Loucy (cell line): ENCODE results near the gene ZFHX3.

ENCODE experiments used
- H2AFZ ChIP-seq: fragments of 200-600 bp; sonication (generic); 2 replicates; pipeline ENCODE4 v1.6.0; 2016; ENCODE audit warnings: antibody characterized with exemption, mild to moderate bottlenecking, low read length, moderate library complexity
- H3F3A ChIP-seq: fragments of 200-600 bp; 2 replicates; pipeline ENCODE4 v1.6.0; 2016; ENCODE audit warnings: antibody characterized with exemption, low read depth, mild to moderate bottlenecking
- H3K27me3 ChIP-seq: fragments of 200-600 bp; sonication (generic); 2 replicates; pipeline ENCODE4 v1.6.1; 2014; ENCODE audit warnings: low read length, mild to moderate bottlenecking; ENCODE audit not compliant: insufficient read depth, poor library complexity, severe bottlenecking
- H3K36me3 ChIP-seq: fragments of 200-600 bp; sonication (generic); 2 replicates; pipeline ENCODE4 v1.6.1; 2016; ENCODE audit warnings: low read length; ENCODE audit not compliant: insufficient read depth
- H3K4me1 ChIP-seq: fragments of 200-600 bp; sonication (generic); 2 replicates; pipeline ENCODE4 v1.5.1; 2014; ENCODE audit warnings: low read length, mild to moderate bottlenecking; ENCODE audit not compliant: insufficient read depth, poor library complexity, severe bottlenecking
- H3K4me2 ChIP-seq: fragments of 200-600 bp; sonication (generic); 2 replicates; pipeline ENCODE4 v1.6.0; 2014; ENCODE audit warnings: antibody characterized with exemption, low read length, low read depth, mild to moderate bottlenecking; ENCODE audit not compliant: poor library complexity, severe bottlenecking
- H3K4me3 ChIP-seq: fragments of 200-600 bp; sonication (generic); 2 replicates; pipeline ENCODE4 v1.5.1; 2014; ENCODE audit warnings: low read length, mild to moderate bottlenecking, mixed read lengths; ENCODE audit not compliant: poor library complexity, severe bottlenecking
- H3K79me2 ChIP-seq: fragments of 200-600 bp; sonication (generic); 2 replicates; pipeline ENCODE4 v1.6.1; 2014; ENCODE audit warnings: low read length; ENCODE audit not compliant: insufficient read depth
- H3K9ac ChIP-seq: fragments of 200-600 bp; sonication (generic); 2 replicates; pipeline ENCODE4 v1.6.0; 2014; ENCODE audit warnings: mild to moderate bottlenecking, low read depth, low read length, moderate library complexity; ENCODE audit not compliant: poor library complexity, severe bottlenecking
- H3K9me2 ChIP-seq: fragments of 200-600 bp; sonication (generic); replicated peaks from 2 replicates; pipeline ENCODE4 v1.6.1; 2016; ENCODE audit warnings: low read depth, low read length, mixed read lengths
- H3K9me3 ChIP-seq: fragments of 200-600 bp; sonication (generic); 2 replicates; pipeline ENCODE4 v1.6.1; 2014; ENCODE audit warnings: mild to moderate bottlenecking, antibody characterized with exemption, low read length, low read depth; ENCODE audit not compliant: insufficient read depth
- H4K20me1 ChIP-seq: fragments of 200-600 bp; sonication (generic); 2 replicates; pipeline ENCODE4 v1.6.0; 2014; ENCODE audit warnings: antibody characterized with exemption, low read length, mild to moderate bottlenecking; ENCODE audit not compliant: insufficient read depth, poor library complexity, severe bottlenecking
- CTCF ChIP-seq: fragments of 200-600 bp; sonication (generic); conservative IDR thresholded peaks from 2 replicates; pipeline ENCODE4 v1.5.1; 2014; ENCODE audit warnings: mild to moderate bottlenecking, antibody characterized with exemption, low read length
- EZH2phosphoT487 ChIP-seq: fragments of 200-600 bp; IDR thresholded peaks from 2 replicates; pipeline ENCODE4 v1.6.1; 2018; ENCODE audit warnings: antibody characterized with exemption, mild to moderate bottlenecking, moderate library complexity, borderline replicate concordance

The ZFHX3 gene

GRCh38 chr16:73064994-73065545, 17.1 kb upstream of the ZFHX3 start:
- Histone ChIP-seq H3K36me3 (no peaks in the 10 kb centered on the region), H3K4me1 (peaks cover 7% of the 10 kb centered on the region), H3K27me3 (peaks cover 10% of the 10 kb centered on the region), H3F3A (0 out of 2 replicates have a peak, but pooled peaks cover 3% of the 10 kb centered on the region), H3K9me2 (no peaks in the 10 kb centered on the region), H2AFZ (no peak overlapping the region), H3K4me2 (no peak overlapping the region), H3K4me3 (no peak overlapping the region), H4K20me1 (no peaks in the 10 kb centered on the region), H3K9me3 (no peaks in the 10 kb centered on the region), H3K79me2 (no peaks in the 10 kb centered on the region), H3K9ac (no peak overlapping the region)
- TF ChIP-seq CTCF (no peak), EZH2phosphoT487 (no peak)

GRCh38 chr16:73064212-73064993, 16.5 kb upstream of the ZFHX3 start:
- no peak overlapping the region for H3K4me2 ChIP-seq
- no peaks in the 10 kb centered on the region for H3K36me3 ChIP-seq
- H3K4me1 ChIP-seq: peaks cover 13% of the 10 kb centered on the region
- peaks cover 16% of the 10 kb centered on the region for H3K27me3 ChIP-seq
- no peak overlapping the region for H3K4me3 ChIP-seq
- H2AFZ ChIP-seq: no peak overlapping the region
- 0 out of 2 replicates have a peak, but pooled peaks cover 4% of the 10 kb centered on the region for H3K79me2 ChIP-seq
- TF ChIP-seq EZH2phosphoT487 (no peak), CTCF (no peak)
- no peak overlapping the region for H3K9ac ChIP-seq
- H3K9me2 ChIP-seq: no peaks in the 10 kb centered on the region
- no peaks in the 10 kb centered on the region for H3K9me3 ChIP-seq
- 0 out of 2 replicates have a peak, but pooled peaks cover 3% of the 10 kb centered on the region for H3F3A ChIP-seq
- H4K20me1 ChIP-seq: no peaks in the 10 kb centered on the region

- Histone ChIP-seq H3K36me3 (no peaks in the 10 kb centered on the region), H3K9ac (no peak overlapping the region), H3K79me2 (0 out of 2 replicates have a peak, but pooled peaks cover 6% of the 10 kb centered on the region), H3K9me3 (no peaks in the 10 kb centered on the region), H3K9me2 (no peaks in the 10 kb centered on the region), H3K4me2 (no peak overlapping the region), H3K4me3 (no peak overlapping the region), H3K4me1 (peaks cover 14% of the 10 kb centered on the region), H4K20me1 (no peaks in the 10 kb centered on the region), H3F3A (0 out of 2 replicates have a peak, but pooled peaks cover 3% of the 10 kb centered on the region), H3K27me3 (peaks cover 16% of the 10 kb centered on the region), H2AFZ (no peak overlapping the region)
- no peak for TF ChIP-seq CTCF
- no peak for TF ChIP-seq EZH2phosphoT487
Measured at GRCh38 chr16:73063854-73064211, 15.9 kb upstream of the ZFHX3 start.
